HG02623 (cell line): ENCODE data around the gene SPTBN1.
A peak's percentile ranks its signal among the peaks of the same experiment; 100 is the strongest.
"Not testable (repeated sequence)": the region's sequence is repeated elsewhere in the genome, so short reads cannot be mapped to it uniquely, and the experiment has no call there.

Source experiments
- ATAC-seq: cut with Tn5 transposase; IDR thresholded peaks from one replicate; pipeline ENCODE4 v1.9.1; 2021; ENCODE audit warnings: moderate library complexity; ENCODE audit not compliant: unreplicated experiment

The SPTBN1 gene

GRCh38 chr2:54468673-54469072 lies 12.5 kb downstream of the SPTBN1 start:
- no peak for ATAC-seq

- no peak for ATAC-seq
Observed at GRCh38 chr2:54469484-54470053, 13.4 kb downstream of the SPTBN1 start.

GRCh38 chr2:54470266-54470938 lies 14.3 kb downstream of the SPTBN1 start:
- ATAC-seq: no peak

GRCh38 chr2:54471221-54471711 lies 15.1 kb downstream of the SPTBN1 start:
- no peak for ATAC-seq

- no peak for ATAC-seq
Observed at GRCh38 chr2:54473851-54474250, 17.7 kb downstream of the SPTBN1 start.

GRCh38 chr2:54475285-54475684 lies 19.2 kb downstream of the SPTBN1 start:
- no peak for ATAC-seq

GRCh38 chr2:54475919-54476318 lies 19.8 kb downstream of the SPTBN1 start:
- ATAC-seq: no peak

- no peak for ATAC-seq
Observed at GRCh38 chr2:54476852-54477251, 20.7 kb downstream of the SPTBN1 start.

GRCh38 chr2:54477896-54478295 lies 21.8 kb downstream of the SPTBN1 start:
- ATAC-seq: no peak

GRCh38 chr2:54478899-54479298 lies 22.8 kb downstream of the SPTBN1 start:
- no peak for ATAC-seq

- no peak for ATAC-seq
Observed at GRCh38 chr2:54479424-54479823, 23.3 kb downstream of the SPTBN1 start.

- ATAC-seq: peak; percentile 75
Observed at GRCh38 chr2:54480025-54480424, 23.9 kb downstream of the SPTBN1 start.

- no peak for ATAC-seq
Observed at GRCh38 chr2:54481686-54482085, 25.6 kb downstream of the SPTBN1 start.

- ATAC-seq: no peak
Observed at GRCh38 chr2:54482715-54483114, 26.6 kb downstream of the SPTBN1 start.

GRCh38 chr2:54483426-54483825 lies 27.3 kb downstream of the SPTBN1 start:
- ATAC-seq: no peak

- not testable (repeated sequence) for ATAC-seq
Observed at GRCh38 chr2:54485756-54486155, 29.6 kb downstream of the SPTBN1 start.

- no peak for ATAC-seq
Observed at GRCh38 chr2:54486766-54487165, 30.6 kb downstream of the SPTBN1 start.

GRCh38 chr2:54490863-54491262 lies 34.7 kb downstream of the SPTBN1 start:
- no peak for ATAC-seq

GRCh38 chr2:54492335-54492734 lies 36.2 kb downstream of the SPTBN1 start:
- no peak for ATAC-seq

GRCh38 chr2:54494087-54494486 lies 38.0 kb downstream of the SPTBN1 start:
- no peak for ATAC-seq

GRCh38 chr2:54496920-54497319 lies 40.8 kb downstream of the SPTBN1 start:
- no peak for ATAC-seq

GRCh38 chr2:54497763-54498680 lies 41.9 kb downstream of the SPTBN1 start:
- no peak for ATAC-seq
